OCI-LY1 (cell line): Measurements from ENCODE around the gene JAG1.

Source experiments
- H2AFZ ChIP-seq: fragments of 200-600 bp; sonication (generic), shearing (Covaris generic); 2 replicates; pipeline ENCODE4 v1.6.0; 2014; ENCODE audit warnings: antibody characterized with exemption, mild to moderate bottlenecking, low read length
- H3F3A ChIP-seq: fragments of 200-600 bp; sonication (generic), shearing (Covaris generic); 2 replicates; pipeline ENCODE4 v1.6.0; 2014; ENCODE audit warnings: mild to moderate bottlenecking, antibody characterized with exemption, low read length, moderate library complexity; ENCODE audit not compliant: insufficient read depth
- H3K27ac ChIP-seq: fragments of 200-600 bp; sonication (generic); 2 replicates; pipeline ENCODE4 v1.5.1; 2014; ENCODE audit warnings: low read length, mixed run types, mild to moderate bottlenecking, low read depth; ENCODE audit not compliant: poor library complexity, severe bottlenecking
- H3K27me3 ChIP-seq: fragments of 200-600 bp; sonication (generic); 2 replicates; pipeline ENCODE4 v1.6.0; 2014; ENCODE audit warnings: antibody characterized with exemption, mild to moderate bottlenecking, low read length, moderate library complexity; ENCODE audit not compliant: insufficient read depth
- H3K36me3 ChIP-seq: fragments of 200-600 bp; sonication (generic); 2 replicates; pipeline ENCODE4 v1.6.1; 2014; ENCODE audit warnings: mild to moderate bottlenecking, antibody characterized with exemption, low read length, moderate library complexity, mixed read lengths; ENCODE audit not compliant: insufficient read depth
- H3K4me1 ChIP-seq: fragments of 200-600 bp; sonication (generic); 2 replicates; pipeline ENCODE4 v1.5.1; 2014; ENCODE audit warnings: mild to moderate bottlenecking, low read length, moderate library complexity; ENCODE audit not compliant: insufficient read depth, severe bottlenecking
- H3K4me2 ChIP-seq: fragments of 200-600 bp; sonication (generic), shearing (Covaris generic); 2 replicates; pipeline ENCODE4 v1.6.1; 2014; ENCODE audit warnings: low read length
- H3K4me3 ChIP-seq: fragments of 200-600 bp; sonication (generic); 2 replicates; pipeline ENCODE4 v1.5.1; 2014; ENCODE audit warnings: low read length, low read depth, mild to moderate bottlenecking, mixed read lengths; ENCODE audit not compliant: poor library complexity, severe bottlenecking
- H3K79me2 ChIP-seq: fragments of 200-600 bp; shearing (Covaris generic); 2 replicates; pipeline ENCODE4 v1.6.1; 2016; ENCODE audit warnings: mixed run types, low read length, mixed read lengths; ENCODE audit not compliant: insufficient read depth
- H3K9ac ChIP-seq: fragments of 200-600 bp; sonication (generic), shearing (Covaris generic); 2 replicates; pipeline ENCODE4 v1.6.1; 2014; ENCODE audit warnings: mild to moderate bottlenecking, low read length, mixed read lengths
- H3K9me2 ChIP-seq: fragments of 200-600 bp; sonication (generic), shearing (Covaris generic); 2 replicates; pipeline ENCODE4 v1.6.1; 2014; ENCODE audit warnings: low read depth, mild to moderate bottlenecking, low read length, mixed read lengths
- H3K9me3 ChIP-seq: fragments of 200-600 bp; shearing (Covaris generic); 2 replicates; pipeline ENCODE4 v1.6.1; 2014; ENCODE audit warnings: low read length, mixed read lengths
- H4K20me1 ChIP-seq: fragments of 200-600 bp; sonication (generic), shearing (Covaris generic); 2 replicates; pipeline ENCODE4 v1.6.0; 2016; ENCODE audit warnings: mild to moderate bottlenecking, low read length; ENCODE audit not compliant: insufficient read depth
- CTCF ChIP-seq: fragments of 200-600 bp; sonication (generic), shearing (Covaris generic); IDR thresholded peaks from 2 replicates; pipeline ENCODE4 v1.5.1; 2017; ENCODE audit warnings: mild to moderate bottlenecking, antibody characterized with exemption, low read length, moderate library complexity, mixed read lengths
- EZH2 ChIP-seq: fragments of 200-600 bp; sonication (generic), shearing (Covaris generic); IDR thresholded peaks from 2 replicates; pipeline ENCODE4 v1.8.0; 2017; ENCODE audit warnings: borderline replicate concordance, mixed run types, mild to moderate bottlenecking, antibody characterized with exemption, low read length, moderate library complexity, mixed read lengths

The JAG1 gene

GRCh38 chr20:10641467-10641866, 32.3 kb downstream of the JAG1 start:
- Histone ChIP-seq H2AFZ (no peak overlapping the region), H3K9me2 (no peaks in the 10 kb centered on the region), H3K9ac (no peak overlapping the region), H3K36me3 (no peaks in the 10 kb centered on the region), H3K4me3 (no peak overlapping the region), H3K27me3 (no peaks in the 10 kb centered on the region), H3K4me2 (no peak overlapping the region), H3K4me1 (no peaks in the 10 kb centered on the region), H3K79me2 (no peaks in the 10 kb centered on the region), H3F3A (no peaks in the 10 kb centered on the region), H3K9me3 (no peaks in the 10 kb centered on the region), H3K27ac (no peak overlapping the region), H4K20me1 (no peaks in the 10 kb centered on the region)
- TF ChIP-seq EZH2 (no peak), CTCF (no peak)

- Histone ChIP-seq H3K27ac (no peak overlapping the region), H3K4me2 (no peak overlapping the region), H3F3A (no peaks in the 10 kb centered on the region), H2AFZ (no peak overlapping the region), H3K9me2 (no peaks in the 10 kb centered on the region), H3K36me3 (no peaks in the 10 kb centered on the region), H3K9ac (no peak overlapping the region), H3K27me3 (no peaks in the 10 kb centered on the region), H4K20me1 (no peaks in the 10 kb centered on the region), H3K9me3 (no peaks in the 10 kb centered on the region), H3K4me3 (no peak overlapping the region), H3K4me1 (no peaks in the 10 kb centered on the region), H3K79me2 (no peaks in the 10 kb centered on the region)
- TF ChIP-seq EZH2 (no peak), CTCF (no peak)
Observed at GRCh38 chr20:10640897-10641296, 32.9 kb downstream of the JAG1 start.

DNA sequence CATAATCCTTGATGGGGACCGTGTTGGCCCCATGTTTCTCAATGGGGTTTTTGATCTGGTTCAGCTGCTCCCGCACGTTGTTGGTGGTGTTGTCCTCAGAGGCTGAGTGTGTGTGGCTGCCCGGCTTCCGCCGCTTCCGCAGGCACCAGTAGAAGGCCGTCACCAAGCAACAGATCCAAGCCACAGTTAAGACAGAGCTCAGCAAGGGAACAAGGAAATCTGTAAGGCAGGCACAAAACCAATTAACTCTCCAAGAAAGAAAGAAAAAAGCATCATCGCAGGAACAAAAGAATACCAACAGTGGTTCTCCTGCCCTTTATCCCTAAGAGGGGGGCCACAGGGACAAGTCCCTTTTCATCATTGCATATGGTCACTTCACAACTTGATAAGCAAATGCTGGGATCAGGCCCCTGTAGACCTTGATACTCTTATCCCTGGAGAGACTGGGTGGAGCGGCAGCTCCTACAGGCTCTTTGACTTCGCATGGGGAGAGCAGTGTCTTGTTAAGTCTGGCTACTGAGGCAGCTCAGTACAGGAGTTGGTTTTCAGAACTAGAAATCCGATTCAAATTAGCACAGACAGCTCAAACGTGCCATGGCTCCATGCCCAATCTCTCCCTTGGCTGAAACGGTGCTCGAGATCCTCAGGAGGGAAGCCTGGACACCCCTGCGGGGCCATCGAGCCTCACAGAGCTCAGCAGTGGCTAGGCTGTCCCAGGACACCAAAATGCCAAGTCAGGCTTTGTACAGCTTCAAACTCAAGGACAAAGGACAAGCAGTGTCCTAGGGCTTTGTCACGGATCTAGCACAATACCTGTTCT, 33.9 kb downstream of the JAG1 start:
- H3K9ac ChIP-seq: no peak overlapping the region
- no peak overlapping the region for H2AFZ ChIP-seq
- no peaks in the 10 kb centered on the region for H3F3A ChIP-seq
- H3K36me3 ChIP-seq: no peaks in the 10 kb centered on the region
- H3K9me2 ChIP-seq: no peaks in the 10 kb centered on the region
- no peaks in the 10 kb centered on the region for H4K20me1 ChIP-seq
- H3K79me2 ChIP-seq: no peaks in the 10 kb centered on the region
- no peak overlapping the region for H3K4me3 ChIP-seq
- TF ChIP-seq CTCF (no peak), EZH2 (no peak)
- no peak overlapping the region for H3K27ac ChIP-seq
- H3K4me1 ChIP-seq: no peaks in the 10 kb centered on the region
- no peaks in the 10 kb centered on the region for H3K27me3 ChIP-seq
- H3K9me3 ChIP-seq: no peaks in the 10 kb centered on the region
- H3K4me2 ChIP-seq: no peak overlapping the region
